ENCODE data around the gene TUBGCP2.

The TUBGCP2 gene

DNA sequence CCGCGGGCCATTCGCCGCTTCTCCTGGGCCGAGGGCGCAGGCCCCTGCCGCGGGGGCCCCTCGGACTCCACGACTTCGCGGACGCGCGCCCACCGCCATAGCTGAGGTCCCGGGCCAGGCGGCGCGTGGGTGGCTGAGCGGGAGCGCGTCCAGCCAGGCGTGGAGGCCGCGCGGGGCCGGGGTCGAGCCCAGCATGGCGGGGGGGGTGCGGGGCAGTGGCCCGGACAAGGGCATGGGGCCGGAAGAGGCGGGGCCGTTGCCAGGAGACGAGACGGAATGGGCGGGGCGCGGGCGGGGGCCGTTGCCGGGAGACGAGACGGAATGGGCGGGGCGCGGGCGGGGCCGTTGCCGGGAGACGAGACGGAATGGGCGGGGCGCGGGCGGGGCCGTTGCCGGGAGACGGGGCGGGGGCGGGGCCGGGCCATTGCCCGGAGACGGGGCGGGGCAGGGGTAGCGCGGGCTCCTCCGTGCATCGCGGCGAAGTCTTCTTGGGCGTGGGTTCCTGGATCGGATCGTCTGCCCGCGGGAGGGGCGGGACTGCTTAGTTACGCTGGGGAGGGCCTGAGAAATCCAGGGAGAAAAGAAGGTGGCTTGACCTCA lies 46.8 kb downstream of the TUBGCP2 start:
- DNase-seq: peak; percentile 89

DNA sequence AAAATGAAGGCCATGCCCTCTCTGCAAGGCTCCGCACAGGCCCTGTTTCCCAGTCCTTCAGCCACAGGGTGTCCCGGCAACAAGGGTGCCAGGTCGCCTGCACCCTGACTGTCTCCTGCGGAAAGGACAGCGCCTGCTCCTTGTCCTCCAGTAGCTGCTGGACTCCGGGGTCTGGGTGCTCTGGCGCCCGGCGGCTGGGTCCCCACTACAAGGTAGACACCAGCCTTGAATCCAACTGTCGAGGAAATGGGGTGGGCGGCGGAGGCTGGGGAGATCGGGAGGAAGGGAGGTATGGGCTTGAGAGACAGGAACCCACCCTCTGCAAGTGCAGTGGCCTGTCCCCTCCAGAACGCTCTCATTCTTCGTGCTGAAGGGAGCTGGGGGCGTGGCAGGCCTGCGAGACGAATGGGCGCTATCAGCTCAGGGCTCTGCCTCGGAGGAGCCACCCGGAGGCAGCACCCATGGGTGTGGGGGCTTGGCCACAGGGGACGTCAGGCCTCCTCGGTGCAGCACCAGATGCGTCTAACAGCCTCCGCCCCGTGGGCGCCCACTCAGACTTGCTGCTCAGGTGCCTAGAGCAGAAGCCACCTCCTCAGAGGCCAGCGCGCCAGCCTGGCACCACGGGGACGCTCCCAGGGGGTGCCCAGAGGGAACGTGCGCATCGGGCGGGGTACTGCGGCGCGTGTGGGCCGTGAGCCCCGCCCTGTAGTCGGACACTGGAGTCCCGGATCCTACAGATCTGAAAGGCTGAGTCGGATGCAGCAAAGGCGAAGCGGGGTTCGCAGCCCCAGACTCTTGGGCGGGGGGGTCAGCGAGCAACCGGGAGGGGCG lies 47.6 kb downstream of the TUBGCP2 start:
- peak; percentile 66 for DNase-seq

DNA sequence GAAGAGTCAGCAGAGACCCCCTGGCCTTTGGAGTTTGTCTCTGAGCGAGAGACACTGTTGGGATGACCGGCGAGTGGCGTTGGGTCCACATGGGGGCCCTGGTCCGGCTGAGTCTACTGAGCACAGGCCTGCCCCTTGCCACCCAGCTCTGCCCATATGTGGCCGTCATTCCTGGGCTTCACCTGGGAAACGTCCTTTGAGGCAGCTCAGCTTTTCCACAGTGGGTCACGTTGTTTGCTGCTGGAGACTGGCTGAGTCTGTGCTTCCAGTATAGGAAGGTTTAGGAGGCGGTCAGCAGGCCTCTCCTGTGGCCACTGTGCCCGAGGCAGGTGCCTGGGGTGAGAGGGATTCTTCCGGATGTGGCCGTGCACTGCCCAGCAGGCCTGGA lies 49.1 kb downstream of the TUBGCP2 start:
- no peak for DNase-seq

GRCh38 chr10:133258818-133259601 lies 49.7 kb downstream of the TUBGCP2 start:
- DNase-seq: peak; percentile 95

- DNase-seq: peak; percentile 62
Measured at GRCh38 chr10:133258066-133258817, 50.4 kb downstream of the TUBGCP2 start.

DNA sequence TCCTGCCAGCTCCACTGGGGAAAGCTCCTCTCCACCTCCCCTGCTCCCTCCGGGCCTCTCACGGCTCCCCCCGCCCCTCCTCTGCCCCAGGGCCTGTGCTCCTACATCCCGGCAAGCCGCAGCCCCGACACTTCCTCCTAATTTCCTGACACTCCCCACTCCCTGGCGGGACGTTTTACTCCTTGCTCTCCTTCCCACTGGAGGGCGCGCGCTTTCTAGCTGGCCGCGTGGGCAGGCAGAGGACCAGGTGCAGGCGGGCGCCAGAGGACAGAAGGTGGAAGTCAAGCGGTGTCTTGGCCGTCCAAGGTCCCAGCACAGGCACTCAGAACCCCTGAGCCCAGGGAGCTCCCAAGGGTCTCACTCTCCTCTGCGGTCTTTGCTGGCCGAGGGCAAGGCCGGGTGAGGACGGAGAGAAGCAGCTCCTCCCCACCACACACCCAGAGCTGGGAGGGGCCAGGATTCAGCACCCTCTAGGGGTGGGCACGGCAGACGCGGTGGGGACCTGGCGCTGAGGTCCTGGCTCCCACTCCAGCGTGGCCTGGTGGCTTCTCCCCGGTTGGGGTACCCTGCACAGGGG lies 51.1 kb downstream of the TUBGCP2 start:
- peak; percentile 38 for DNase-seq

- DNase-seq: no peak
Measured at GRCh38 chr10:133255323-133255722, 53.3 kb downstream of the TUBGCP2 start.

DNA sequence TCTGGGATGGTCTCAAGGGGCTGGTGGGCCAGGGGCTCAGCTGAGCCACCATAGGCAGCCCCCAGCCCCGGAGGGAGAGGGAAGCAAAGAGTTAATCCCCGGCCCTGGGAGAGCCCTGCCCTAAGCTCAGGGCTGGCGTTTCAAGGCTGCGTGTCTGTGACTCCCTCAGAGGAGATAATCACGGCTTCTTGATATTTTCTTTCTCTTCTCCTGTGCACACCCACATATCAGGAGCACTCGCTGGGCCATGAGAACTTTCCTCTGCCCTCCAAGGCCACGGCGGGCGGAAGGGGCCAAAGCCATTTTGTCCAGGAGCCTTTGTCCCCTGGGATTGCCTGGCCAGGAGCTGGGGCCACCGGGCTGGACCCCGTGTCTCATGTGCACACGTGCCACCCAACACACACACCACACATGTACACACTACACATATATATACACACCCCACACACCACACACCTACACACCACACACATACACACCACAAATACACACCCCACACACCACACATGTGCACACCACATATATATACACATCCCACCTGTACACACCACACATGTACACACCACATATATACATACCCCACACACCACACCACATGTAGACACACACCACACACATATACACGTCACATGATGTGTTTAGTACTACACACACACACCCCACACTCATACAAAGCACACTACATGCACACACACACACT lies 54.1 kb downstream of the TUBGCP2 start:
- no peak for DNase-seq

GRCh38 chr10:133253361-133253955 lies 55.2 kb downstream of the TUBGCP2 start:
- no peak for DNase-seq

DNA sequence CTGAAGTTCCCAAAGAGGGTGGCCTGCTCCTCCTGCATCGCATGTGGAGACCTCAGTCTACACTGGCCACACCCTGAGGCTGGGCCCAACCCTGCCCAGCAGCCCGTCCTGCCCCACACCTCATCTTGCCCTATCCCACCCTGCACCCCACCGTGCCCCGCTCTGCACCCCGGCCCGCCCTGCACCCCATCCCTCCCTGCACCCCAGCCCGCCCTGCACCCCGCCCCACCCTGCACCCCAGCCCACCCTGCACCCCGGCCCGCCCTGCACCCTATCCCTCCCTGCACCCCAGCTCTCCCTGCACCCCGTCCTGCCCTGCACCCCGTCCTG lies 56.5 kb downstream of the TUBGCP2 start:
- no peak for DNase-seq

GRCh38 chr10:133251388-133252222 lies 57.1 kb downstream of the TUBGCP2 start:
- DNase-seq: no peak

GRCh38 chr10:133249975-133250754 lies 58.5 kb downstream of the TUBGCP2 start:
- DNase-seq: no peak

GRCh38 chr10:133249094-133249780 lies 59.4 kb downstream of the TUBGCP2 start:
- no peak for DNase-seq

DNA sequence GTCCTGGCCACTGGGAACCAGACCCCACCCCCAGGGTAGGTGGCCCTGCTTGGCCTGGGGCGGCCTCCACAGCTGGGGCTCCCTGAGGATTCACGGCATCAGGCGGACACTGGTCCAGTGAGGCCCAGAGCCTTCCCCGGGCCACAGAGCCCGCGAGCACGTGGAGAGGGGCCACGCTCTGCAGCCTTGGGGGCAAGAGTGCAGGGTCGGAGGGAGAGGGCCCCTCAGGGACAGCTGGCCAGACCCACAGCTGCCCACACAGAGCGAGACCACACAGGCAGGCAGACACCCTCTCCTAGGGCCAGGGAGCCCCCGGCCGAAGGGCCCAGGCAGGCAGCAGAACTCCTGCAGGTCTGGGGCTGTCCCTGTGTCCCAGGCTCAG lies 60.3 kb downstream of the TUBGCP2 start:
- DNase-seq: no peak

DNA sequence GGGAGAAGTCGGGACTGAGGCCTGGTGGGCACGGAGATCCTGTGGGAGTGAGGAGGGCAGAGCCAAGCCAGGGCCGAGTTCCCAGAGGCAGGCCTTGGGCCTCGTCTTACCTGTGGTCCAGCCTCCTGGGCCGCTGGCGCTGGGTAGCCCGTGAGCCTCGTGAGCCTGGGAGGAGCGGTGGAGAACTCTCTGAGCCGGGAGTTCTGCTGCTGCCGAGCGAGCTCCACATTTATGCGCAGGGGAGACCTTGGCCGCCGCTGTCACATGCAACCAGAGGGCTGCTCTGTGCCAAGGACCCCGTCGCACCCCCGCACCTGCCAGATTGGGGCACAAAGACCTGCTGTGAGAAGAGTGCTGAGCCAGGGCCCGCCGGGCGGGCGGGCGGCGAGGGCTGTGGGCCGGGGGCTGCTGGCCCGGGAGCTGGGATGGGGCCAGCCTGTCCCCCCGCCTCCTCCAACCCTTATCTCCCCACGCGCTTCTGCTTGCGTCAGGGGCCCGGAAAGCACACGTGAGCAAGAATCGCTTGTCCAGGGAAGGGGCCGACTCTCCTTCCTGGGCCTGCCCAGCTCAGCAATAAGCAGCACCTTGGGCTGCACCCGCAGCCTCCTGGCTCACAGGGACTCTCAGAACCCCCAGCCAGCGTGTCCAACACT lies 60.9 kb downstream of the TUBGCP2 start:
- no peak for DNase-seq

- DNase-seq: no peak
Measured at GRCh38 chr10:133246236-133246626, 62.4 kb downstream of the TUBGCP2 start.

GRCh38 chr10:133245439-133246235 lies 63.0 kb downstream of the TUBGCP2 start:
- DNase-seq: no peak

GRCh38 chr10:133243593-133243992 lies 65.1 kb downstream of the TUBGCP2 start:
- DNase-seq: no peak
